GM19023 (cell line): Measurements from ENCODE around the gene MYH6.
"Not testable (repeated sequence)": the region's sequence is repeated elsewhere in the genome, so short reads cannot be mapped to it uniquely, and the experiment has no call there.

Source experiments
- ATAC-seq: cut with Tn5 transposase; IDR thresholded peaks from one replicate; pipeline ENCODE4 v1.9.1; 2021; ENCODE audit warnings: mild to moderate bottlenecking, moderate library complexity; ENCODE audit not compliant: unreplicated experiment

The MYH6 gene

DNA sequence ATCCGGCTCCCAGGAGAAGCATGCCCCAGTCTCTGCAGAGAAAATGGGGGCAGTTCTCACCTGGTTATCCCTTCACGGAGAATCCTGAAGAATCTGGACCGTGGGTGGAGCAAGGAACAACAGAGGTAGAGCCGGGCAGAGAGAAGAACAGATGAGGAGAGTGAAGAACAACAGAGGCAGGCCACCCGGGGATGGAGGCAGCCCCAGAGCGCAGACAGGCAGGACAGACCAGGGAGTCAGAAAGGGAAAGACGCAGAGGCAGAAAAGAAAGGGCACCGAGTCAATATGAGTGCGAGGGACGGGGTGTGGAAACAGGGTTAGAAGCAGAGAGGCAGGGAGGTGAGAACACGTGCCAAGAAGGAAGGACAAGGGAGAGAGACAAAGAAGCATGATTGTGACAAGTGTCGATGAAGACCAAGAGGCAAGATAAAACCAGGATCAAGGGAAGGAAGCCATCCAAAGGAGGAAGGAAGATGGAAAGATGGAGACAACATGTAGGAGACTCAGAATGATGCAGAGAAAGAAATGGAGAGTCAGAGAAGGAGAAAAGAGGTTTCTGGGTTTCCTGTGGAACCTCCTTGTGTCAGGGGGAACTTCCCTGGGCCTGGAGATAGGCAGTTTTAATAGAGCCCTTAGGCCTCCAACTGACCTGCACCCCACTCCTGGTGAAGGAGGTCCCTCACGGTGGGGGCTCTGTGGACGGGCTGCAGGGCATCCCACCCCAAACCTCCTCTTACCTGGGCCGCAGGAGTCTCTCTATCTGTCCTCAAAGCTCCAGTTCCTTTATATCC lies at the start of gene MYH6:
Gene MYH6, minus strand, starts transcription at position 758 of the 791 bp plus-strand sequence. CDS start 1,050 bp downstream, outside the sequence.
- no peak for ATAC-seq

DNA sequence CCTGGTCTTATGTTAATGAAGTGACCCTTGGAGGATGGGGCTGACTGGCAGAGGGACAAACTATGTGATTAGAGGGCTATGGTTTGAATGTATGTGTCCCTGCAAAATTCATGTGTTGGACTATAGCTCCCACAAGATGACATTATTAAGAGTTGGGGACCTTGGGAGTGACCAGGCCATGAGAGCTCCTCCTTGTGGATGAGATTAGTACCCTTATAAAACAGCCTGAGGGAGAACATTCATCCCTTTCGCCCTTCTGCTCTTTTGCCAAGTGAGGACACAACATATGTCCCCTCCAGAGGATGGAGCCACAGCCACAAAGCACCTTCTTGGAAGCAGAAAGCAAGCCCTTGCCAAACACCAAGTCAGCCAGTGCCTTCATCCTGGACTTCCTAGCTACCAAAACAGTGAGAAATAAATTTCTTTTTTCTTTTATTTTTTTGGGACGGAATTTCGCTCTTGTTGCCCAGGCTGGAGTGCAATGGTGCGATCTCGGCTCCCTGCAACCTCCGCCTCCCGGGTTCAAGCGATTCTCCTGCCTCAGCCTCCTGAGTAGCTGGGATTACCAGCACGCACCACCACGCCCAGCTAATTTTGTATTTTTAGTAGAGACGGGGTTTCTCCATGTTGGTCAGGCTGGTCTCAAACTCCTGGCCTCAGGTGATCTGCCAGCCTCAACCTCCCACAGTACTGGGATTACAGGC lies 49.0 kb upstream of the MYH6 start:
- not testable (repeated sequence) for ATAC-seq

DNA sequence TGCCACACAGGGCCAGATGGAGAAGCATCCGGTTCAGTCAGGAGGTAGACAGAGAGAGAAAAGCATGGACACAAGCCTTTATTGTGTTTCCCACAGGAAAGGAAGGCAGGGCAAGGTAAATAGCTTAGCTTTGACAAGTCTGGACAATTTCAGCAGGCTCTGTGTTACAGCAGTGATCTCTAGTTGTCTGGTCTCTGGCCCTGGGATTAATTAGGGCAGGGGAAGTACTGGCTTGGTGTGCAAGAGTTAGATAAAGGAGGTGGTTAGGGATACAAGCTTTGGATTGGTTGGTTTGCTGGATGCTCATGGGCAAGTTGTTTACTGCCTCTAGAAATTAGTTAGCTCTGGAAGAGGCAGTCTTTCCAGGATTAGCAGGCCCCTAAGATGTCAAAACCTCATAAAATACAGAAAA lies 46.4 kb upstream of the MYH6 start:
- ATAC-seq, result no peak

DNA sequence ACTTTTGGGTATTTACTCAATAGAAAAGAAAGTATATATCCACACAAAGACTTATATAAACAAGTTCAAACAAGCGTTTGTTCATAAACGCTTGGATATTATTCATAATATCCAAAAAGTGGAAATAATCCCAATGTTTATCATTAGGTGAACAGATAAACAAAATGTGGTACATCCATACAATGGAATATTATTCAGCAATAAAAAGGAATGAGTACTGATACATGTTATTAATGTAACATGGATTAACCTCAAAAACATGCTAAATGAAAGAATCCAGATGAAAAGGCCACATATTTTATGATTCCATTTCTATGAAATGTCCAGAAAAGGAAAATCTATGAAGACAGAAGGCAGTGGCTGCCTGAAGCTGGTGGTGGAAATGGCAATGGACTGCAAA lies 44.2 kb upstream of the MYH6 start:
- no peak for ATAC-seq

DNA sequence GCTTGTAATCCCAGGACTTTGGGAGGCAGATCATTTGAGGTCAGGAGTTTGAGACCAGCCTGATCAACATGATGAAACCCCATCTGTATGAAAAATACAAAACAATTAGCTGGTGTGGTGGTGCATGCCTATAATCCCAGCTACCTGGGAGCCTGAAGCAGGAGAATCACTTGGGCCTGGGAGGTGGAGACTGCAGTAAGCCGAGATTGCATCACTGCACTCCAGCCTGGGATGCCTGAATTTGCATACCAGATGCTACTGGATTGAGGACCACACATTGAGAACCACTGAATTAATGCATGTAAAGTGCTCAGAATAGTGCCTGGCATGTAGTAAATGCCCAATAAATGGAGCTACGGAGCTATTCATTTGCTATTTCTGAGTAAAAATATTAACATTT lies 42.3 kb upstream of the MYH6 start:
- ATAC-seq, result no peak

DNA sequence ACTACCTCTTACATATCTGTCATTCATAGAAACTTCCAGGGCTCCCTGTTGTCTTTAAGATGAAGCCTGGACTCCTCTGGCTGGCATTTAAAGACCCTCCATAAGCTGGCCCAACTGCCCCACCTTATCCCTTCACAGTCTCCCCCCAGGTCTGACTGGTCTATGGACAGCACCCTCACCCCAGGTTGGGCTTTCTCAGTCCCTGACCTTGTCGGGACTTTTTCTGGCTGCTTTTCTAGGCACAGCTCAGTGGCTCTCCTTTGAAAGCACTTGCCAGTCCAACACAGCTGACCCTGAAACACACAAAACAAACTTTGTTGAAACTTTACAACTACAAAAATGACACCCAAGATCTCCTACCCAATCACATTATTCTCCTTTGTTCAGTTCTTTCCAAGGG lies 41.2 kb upstream of the MYH6 start:
- ATAC-seq, result no peak

DNA sequence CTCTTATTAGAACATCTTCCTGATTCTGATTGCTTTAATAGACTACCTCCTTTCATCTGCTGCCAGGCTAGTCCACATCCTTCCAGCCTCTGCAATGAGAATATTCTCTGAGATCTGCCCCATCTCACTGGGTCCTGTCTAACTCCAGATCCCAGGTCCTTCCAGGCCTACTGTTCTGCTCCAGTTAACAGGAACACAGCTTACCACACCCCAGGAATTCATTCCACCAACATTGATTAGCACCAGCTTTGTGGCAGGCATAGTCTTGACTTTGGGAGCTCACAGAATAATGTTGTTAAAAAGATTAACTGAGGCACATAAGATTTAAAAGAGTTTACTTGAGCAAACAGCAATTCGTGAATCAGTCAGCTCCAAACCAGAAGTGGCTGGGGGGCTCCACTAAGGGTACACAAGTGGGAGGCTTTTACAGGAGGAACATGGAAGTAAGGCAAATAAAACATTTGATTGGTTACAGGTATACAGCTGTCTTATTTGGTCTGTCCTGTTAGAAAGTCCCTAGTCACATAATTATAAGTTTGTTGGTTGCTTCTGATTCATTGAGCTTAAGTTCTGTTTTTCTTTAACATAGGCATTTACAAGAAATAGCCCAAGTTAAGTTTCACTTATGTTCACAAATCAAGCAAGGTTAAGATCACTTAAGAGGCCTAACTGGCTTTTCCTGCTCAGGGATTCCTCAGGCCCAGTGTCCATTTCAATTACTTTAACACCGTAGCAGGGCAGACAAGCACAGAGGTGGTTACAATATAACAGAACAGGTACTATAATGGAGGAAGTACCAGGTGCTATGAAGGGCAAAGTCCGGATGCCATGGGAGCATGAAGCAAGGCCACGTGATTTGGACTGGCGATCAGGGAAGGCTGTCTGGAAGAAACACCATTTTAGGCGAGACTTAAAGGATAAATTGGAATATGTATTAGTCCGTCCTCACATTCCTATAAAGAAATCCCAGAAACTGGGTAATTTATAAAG lies 39.6 kb upstream of the MYH6 start:
- ATAC-seq, result no peak

DNA sequence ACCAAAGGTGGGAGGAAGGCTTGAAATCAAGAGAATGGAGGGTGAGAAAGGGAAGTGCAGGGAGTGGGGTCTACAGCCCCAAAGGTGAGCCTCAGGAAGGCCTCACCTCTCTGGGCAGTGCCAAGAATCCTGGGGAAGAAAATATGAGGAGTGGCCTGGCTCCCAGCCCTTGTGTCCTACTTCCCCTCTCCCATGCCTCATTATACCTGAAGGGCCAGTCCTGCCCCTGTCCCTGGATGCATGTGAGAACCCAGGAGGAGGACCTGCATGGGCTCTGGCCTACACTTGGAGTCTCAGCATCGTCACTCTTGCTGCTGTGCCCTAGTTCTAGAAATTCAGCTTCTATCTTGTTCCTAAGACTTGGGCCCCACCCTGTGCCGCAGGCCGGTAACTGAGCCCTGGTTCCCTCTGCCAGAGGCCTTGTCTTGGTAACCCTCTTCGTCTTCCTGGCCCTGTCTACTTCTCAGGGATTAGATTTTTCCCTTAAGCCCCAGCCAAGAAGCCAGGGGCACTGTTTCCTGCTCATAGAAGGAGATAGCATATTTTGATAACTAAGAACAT lies 38.3 kb upstream of the MYH6 start:
- ATAC-seq, result no peak

DNA sequence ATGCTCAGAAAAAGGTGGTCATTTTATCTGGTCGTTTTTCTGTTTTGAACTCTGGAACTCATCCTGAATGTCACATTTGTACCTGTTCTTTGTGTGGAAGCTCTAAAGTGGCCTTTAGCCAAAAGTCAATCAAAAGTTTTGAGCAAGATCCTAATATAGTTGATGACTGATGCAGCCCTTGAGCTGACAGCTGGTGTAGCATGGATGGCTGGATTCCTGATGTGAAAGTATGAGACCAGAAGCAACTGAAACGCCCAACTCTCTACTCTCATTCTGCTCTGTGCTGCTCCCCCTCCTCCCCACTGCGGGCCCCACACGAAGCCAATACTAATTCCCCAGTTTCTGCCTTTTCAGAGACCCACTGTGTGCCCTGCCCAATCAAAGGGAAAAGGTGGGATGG lies 37.7 kb upstream of the MYH6 start:
- no peak for ATAC-seq

DNA sequence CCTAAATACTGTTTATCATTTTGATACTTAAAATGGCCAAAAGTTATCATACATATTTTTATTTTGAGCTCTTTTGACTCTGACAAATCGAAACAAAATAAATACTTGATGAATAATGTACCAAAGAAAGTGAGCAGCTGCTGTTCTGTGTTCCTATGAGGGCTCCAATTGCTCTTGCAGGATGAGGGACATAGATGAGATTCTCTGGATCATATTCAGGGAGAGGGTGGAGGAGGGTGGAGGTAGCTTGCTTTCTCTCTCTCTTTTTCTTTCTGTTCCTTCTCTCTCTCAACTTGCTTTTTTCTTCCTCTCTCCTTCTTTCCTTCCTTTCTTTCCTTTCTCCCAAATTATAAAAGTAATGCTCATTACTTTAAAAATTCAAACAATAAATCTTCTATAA lies 36.2 kb upstream of the MYH6 start:
- no peak for ATAC-seq

DNA sequence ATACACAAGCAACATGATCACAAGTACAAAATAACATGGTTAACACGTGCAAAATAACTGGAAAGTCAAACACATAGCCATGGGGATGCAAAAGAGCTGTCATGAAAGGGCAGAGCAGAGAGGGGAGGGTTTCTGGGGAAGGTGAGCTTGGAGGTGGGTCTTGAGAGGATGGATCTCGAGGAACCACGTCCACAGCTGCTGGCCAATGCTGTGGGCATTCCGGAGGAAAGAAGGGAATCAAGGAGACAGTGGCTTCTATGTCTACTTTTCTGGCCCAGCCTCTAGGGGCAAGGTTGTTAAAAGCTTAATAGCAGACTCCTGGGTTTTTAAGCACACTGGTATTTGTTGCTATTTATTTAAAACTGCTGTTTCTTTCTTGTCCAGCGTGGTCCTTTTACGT lies 35.8 kb upstream of the MYH6 start:
- ATAC-seq, result no peak

DNA sequence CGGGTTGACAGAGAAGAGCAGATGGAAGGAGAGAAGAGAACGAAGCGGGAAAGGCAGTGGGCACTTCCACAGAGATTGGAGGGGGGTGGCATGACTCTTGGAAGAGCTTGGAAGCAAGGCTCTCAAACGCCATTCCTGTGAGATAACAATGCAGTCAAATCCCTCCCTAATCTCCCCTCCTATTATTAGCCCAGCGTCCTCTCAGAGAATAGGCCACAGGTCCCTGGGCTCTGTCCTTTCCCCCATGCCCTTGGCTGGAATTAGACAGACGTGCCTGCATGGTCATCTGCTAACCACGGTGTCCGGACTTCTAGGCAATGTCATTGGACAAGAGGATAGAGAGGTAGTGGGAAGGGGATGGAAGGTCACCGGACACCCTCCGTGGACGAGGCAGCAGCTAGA lies 35.3 kb upstream of the MYH6 start:
- ATAC-seq, result no peak

DNA sequence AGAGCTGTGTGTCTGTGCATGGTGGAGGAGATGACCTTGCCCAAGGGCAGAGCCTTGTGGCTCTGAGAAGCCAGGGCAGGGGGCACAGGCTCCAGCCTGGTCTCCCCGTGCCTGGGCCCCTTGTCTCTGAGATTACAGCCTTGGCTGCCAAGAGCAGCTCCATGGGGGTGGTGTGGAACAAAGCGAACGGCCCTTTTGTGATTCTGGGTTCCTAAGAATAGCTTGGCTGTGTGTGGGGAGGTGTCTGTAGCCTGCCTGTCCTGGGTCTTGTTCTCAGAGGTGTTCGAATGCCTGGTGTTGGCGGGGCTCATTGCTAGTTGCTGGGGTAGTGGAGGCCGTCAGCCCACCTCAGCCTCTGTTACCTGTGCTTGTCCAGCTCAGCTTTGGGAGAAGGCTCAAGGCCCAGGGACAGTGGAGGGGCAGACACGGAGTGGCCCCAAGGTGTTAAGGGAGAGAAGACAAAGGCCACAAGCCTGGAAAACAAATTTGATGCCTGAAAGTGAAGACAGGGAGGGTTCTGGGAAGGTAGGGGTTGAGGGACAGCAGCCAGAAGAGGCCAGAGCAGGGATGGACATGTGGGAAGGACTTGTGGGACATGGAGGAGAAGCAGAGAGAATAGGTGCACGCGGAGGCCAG lies 34.8 kb upstream of the MYH6 start:
- ATAC-seq, result no peak

DNA sequence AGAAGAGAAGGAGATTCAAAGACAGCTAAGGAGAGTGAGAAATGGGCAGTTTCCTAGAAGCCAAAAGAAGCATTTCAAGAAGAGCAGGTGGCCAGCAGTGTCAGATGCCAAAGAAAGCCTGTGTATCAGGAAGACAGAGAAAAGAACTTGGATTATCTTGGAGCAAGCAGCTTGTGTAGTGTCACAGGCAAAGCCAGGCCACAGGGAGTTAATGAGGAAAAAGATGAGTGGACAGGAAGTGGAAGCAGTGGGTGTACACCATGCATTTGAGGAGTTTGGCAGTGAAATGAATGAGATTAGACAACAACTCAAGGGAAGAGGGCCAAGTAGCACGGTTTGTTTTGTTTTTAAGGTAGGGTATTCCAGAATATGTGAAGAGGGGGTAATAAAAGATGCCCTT lies 33.0 kb upstream of the MYH6 start:
- ATAC-seq, result no peak

DNA sequence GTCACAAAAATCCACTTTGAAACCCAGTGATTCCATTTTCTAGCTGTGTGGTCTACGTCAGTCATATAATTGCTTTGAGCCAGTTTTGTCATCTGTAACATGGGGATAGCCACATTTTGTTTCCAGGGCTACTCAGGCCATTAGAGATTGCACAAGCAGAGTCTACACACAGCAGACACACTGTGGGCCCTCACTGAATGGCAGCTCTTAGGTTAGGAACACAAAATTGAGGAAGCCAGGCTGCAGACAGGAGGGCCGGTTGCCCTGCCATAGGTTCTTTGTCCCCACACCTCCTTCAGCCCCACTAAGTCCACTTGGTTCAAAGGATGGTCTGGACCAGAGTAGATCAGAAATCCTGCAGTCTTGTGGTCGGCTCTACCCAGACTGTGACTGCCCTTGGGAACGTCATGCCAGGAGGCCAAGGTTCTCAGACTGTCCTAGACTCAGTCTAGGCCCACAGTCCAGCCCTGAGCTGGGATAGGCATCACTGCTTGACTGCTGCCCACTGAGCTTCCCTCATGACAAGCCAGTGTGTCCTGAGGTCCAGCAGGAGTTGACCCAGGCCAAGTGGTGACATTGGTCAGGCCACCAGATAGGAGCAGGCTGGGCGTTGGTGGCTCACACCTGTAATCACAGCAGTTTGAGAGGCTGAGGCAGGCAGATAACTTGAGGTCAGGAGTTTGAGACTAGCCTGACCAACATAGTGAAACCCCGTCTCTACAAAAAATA lies 31.2 kb upstream of the MYH6 start:
- no peak for ATAC-seq

DNA sequence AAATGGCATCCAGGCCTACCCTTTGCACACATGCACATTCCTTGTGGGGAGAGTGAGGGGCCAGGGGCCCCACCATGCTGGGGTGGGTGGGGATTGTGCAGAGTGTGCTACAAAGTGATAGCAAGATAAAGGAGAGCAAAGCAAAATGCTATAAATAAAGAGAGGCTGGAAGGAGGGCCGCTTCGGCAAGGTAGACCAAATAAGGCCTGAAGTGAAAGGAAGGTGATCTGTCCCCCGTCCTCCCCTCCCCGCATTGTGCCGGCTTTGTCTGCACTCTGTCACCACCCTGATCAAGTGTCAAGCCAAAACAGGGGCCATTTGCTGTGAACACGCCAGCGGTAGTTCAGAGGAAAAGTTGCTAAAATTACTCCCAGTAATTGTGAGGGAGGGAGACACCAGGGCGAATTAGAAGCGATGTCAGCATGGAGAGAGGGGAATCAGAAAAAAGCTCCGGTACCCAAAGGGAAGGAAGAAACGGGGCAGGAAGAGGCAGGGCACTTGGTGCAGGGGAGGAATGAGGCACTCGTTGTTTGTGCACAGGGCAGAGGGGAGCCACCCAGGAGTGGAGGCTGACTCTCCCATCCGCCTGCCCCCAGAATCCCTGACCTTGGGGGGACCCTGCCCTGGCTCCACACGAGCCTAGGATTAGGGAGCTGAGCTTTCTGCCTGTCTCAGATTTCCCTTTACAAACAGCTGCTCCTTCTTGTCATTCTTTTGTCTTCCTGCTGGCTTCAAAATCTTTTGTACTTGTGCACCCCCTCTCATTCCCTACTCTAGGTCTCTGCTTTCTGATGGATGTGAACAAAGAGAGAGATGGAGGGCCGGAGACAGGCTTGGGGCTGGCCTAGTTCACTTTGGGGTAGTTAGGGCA lies 30.3 kb upstream of the MYH6 start:
- ATAC-seq, result no peak

DNA sequence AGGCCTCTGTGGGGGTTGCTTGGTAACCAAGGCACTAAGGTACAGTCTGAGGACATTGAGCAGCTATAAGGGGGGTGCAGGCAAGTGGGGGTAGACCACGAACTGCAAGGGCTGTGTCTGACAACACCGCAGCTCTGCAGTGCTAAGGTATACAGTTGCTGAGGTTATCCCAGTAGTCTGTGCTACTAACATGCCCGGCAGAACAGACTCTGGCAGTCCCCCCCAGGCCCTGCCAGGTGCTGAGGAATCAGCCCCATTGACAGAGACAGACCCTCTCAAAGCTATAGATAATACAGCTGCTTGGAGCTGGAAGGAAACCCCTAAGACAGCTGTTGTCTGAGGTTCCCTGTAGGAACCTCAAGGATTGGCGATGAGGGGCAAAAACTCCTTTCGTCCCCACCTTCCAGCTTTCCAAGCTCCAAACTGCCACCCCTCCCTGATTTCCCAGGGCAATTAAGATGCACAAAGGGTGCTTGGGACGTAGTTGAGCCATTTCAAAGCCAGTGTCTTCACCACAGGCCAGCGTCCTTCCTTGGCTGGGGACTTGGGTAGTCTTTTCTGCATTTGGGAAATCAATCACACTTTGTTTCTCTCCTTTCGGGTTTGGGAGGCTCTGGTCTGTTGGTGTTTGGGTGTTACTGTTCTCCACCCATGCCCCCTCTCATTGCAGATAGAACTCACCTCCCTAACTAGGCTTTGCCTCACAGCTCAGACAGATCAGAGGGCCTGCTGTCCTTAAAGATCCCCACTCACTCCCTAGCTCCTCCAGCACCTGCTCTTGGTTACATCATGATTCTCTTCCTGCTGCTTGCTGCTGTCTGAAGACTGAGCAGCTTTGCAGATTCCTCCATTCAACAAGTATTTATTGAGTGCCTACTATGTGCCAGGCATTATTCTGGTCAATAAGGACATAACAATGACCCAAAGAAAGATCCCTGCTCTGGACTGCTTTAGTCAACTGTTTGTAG lies 29.3 kb upstream of the MYH6 start:
- ATAC-seq, result no peak
